Glutamatergic neuron (in vitro differentiated cells): ENCODE measurements around the gene TIMP2. TPM values are rescaled to one million over a fixed set of nuclear protein-coding genes. Genes with fewer than 3 reads are reported as not detected.

Experiments used
- DNase-seq: peaks from one replicate; pipeline ENCODE4 v3.0.0; 2022
- H3K27ac Mint-ChIP-seq: one replicate; pipeline ENCODE4 v1.8.0; 2020; ENCODE audit warnings: mild to moderate bottlenecking, mixed read lengths, inconsistent platforms; ENCODE audit not compliant: unreplicated experiment
- H3K27me3 Mint-ChIP-seq: one replicate; pipeline ENCODE4 v1.8.0; 2020; ENCODE audit warnings: mild to moderate bottlenecking, moderate library complexity, mixed read lengths, inconsistent platforms; ENCODE audit not compliant: unreplicated experiment
- H3K36me3 Mint-ChIP-seq: one replicate; pipeline ENCODE4 v1.8.0; 2020; ENCODE audit warnings: mild to moderate bottlenecking, mixed read lengths, inconsistent platforms; ENCODE audit not compliant: unreplicated experiment
- H3K4me1 Mint-ChIP-seq: one replicate; pipeline ENCODE4 v1.8.0; 2020; ENCODE audit warnings: mild to moderate bottlenecking, low read depth, mixed read lengths, inconsistent platforms; ENCODE audit not compliant: unreplicated experiment
- H3K4me3 Mint-ChIP-seq: one replicate; pipeline ENCODE4 v1.8.0; 2020; ENCODE audit warnings: mild to moderate bottlenecking, mixed read lengths, inconsistent platforms; ENCODE audit not compliant: unreplicated experiment
- H3K9me3 Mint-ChIP-seq: one replicate; pipeline ENCODE4 v1.8.0; 2020; ENCODE audit warnings: mild to moderate bottlenecking, moderate library complexity, mixed read lengths, inconsistent platforms; ENCODE audit not compliant: unreplicated experiment
- total RNA-seq: library from RNA; stranded (reverse); fragmentation: NEBNext Ultra II Directional; extraction: Animal tissue kit (Norgen Biotek cat#: 25700); gene quantifications from one replicate; pipeline ENCODE4 v1.2.1, GENCODE V29; 2021; ENCODE audit not compliant: unreplicated experiment
- TF ChIP-seq, protein P1 (sequence below): fragments of 200-600 bp; sonication (generic); IDR thresholded peaks from one replicate; pipeline ENCODE4 v1.5.0; 2021; ENCODE audit not compliant: partially characterized antibody, unreplicated experiment

TIMP2 gene
- total RNA-seq, 1 donor from 2014 or later, result 121 TPM

DNA sequence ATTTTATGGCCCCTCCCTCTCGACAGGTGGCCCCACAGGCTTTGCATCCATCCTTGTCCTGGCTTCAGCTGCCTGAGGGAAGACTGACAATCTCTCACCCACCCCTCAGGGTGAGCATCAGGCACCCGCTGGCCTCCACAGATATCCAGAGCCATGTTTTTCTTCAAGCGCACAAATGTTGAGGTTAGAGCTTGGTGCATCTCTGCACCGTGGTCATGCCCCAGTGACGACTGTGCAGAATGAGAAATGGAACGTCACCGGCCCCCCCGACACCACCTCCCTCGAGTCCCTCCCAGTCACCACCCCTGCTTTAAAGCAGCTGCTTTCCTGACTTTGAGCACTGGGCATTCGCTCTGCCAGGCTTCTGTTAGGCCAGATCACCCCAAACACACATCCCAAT is 19.8 kb upstream of the TIMP2 start:
- H3K27me3 Mint-ChIP-seq, result peaks cover 8% of the 10 kb centered on the region
- H3K4me3 Mint-ChIP-seq, result no peak overlapping the region
- peaks cover 2% of the 10 kb centered on the region for H3K4me1 Mint-ChIP-seq
- no peak for DNase-seq
- TF ChIP-seq, protein P1, sequence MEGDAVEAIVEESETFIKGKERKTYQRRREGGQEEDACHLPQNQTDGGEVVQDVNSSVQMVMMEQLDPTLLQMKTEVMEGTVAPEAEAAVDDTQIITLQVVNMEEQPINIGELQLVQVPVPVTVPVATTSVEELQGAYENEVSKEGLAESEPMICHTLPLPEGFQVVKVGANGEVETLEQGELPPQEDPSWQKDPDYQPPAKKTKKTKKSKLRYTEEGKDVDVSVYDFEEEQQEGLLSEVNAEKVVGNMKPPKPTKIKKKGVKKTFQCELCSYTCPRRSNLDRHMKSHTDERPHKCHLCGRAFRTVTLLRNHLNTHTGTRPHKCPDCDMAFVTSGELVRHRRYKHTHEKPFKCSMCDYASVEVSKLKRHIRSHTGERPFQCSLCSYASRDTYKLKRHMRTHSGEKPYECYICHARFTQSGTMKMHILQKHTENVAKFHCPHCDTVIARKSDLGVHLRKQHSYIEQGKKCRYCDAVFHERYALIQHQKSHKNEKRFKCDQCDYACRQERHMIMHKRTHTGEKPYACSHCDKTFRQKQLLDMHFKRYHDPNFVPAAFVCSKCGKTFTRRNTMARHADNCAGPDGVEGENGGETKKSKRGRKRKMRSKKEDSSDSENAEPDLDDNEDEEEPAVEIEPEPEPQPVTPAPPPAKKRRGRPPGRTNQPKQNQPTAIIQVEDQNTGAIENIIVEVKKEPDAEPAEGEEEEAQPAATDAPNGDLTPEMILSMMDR, result no peak
- no peak overlapping the region for H3K27ac Mint-ChIP-seq
- peaks cover 8% of the 10 kb centered on the region for H3K9me3 Mint-ChIP-seq
- no peaks in the 10 kb centered on the region for H3K36me3 Mint-ChIP-seq

DNA sequence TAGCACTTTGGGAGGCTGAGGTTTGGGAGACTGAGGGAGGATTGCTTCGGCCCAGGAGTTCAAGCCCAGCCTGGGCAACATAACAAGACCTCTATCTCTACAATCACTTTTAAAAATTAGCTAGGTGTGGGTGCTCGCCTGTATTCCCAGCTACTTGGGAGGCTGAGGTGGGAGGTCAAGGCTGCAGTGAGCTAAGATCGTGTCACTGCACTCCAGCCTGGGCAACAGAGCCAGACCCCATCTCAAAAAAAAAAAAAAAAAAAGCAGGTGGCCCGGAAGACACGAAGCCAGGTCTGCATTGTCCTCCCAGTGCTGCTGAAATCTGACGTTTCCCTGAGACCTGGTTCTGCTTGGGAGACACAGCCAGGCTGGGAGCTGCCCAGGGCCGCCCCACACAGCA is 18.8 kb upstream of the TIMP2 start:
- Mint-ChIP-seq H3K4me3 (no peak overlapping the region), H3K4me1 (peaks cover 2% of the 10 kb centered on the region), H3K36me3 (no peaks in the 10 kb centered on the region), H3K27me3 (peaks cover 8% of the 10 kb centered on the region), H3K9me3 (peaks cover 6% of the 10 kb centered on the region), H3K27ac (no peak overlapping the region)
- no peak for DNase-seq
- TF ChIP-seq, protein P1, result no peak

DNA sequence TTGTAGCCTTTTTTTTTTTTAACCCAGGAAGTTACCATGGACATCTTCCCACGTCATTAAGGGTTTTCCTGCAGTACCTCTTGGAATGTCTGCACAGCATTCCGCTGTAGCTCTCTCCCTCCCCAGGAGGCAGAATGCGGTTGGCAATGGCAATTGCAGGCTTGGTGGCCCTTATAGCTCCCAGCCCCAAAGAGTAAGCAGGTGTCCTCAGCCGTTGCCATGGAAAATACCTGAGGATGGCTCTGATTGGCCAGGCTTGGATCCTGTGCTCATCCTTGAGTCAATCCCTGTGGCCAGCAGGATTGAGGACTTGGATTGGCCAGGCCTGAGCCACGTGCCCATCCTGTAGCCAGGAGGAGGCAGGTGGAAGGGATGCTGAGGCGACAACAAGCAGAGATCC is 15.5 kb upstream of the TIMP2 start:
- H3K4me3 Mint-ChIP-seq, result no peak overlapping the region
- no peaks in the 10 kb centered on the region for H3K36me3 Mint-ChIP-seq
- peaks cover 9% of the 10 kb centered on the region for H3K27me3 Mint-ChIP-seq
- DNase-seq, result no peak
- H3K9me3 Mint-ChIP-seq, result peaks cover 4% of the 10 kb centered on the region
- H3K4me1 Mint-ChIP-seq, result peaks cover 3% of the 10 kb centered on the region
- TF ChIP-seq, protein P1, result no peak
- H3K27ac Mint-ChIP-seq, result no peak overlapping the region

DNA sequence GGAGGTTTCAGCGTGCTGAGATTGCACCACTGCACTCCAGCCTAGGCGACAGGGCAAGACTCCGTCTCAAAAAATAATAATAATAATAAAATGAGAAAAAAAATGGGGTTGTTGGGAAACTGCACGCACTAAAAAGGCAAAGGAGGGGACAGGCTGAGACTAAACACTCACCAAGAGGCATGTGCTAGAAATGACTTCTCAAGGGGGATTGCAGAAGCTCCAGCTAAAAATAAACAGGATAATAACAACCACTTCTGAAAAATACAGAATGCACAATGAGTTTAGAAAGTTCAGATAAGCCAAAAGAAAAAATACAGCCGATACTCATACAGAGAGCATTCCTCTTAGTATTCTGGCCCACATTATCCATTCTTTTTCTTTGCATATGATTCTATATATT is 15.1 kb upstream of the TIMP2 start:
- H3K27me3 Mint-ChIP-seq, result peaks cover 10% of the 10 kb centered on the region
- no peaks in the 10 kb centered on the region for H3K36me3 Mint-ChIP-seq
- H3K4me1 Mint-ChIP-seq, result peaks cover 6% of the 10 kb centered on the region
- no peak overlapping the region for H3K27ac Mint-ChIP-seq
- TF ChIP-seq, protein P1, result no peak
- H3K4me3 Mint-ChIP-seq, result no peak overlapping the region
- peaks cover 4% of the 10 kb centered on the region for H3K9me3 Mint-ChIP-seq
- DNase-seq, result no peak

GRCh38 chr17:78939615-78940014 is 14.4 kb upstream of the TIMP2 start:
- no peak overlapping the region for H3K27ac Mint-ChIP-seq
- H3K9me3 Mint-ChIP-seq, result peaks cover 4% of the 10 kb centered on the region
- no peak for DNase-seq
- no peaks in the 10 kb centered on the region for H3K36me3 Mint-ChIP-seq
- peaks cover 10% of the 10 kb centered on the region for H3K4me1 Mint-ChIP-seq
- H3K4me3 Mint-ChIP-seq, result no peak overlapping the region
- peaks cover 10% of the 10 kb centered on the region for H3K27me3 Mint-ChIP-seq
- TF ChIP-seq, protein P1, result no peak
